Endothelial cell of umbilical vein (primary cell): ENCODE results near the gene RGS6. TPM values are rescaled to one million over a fixed set of nuclear protein-coding genes. Genes with fewer than 3 reads are reported as not detected.
"Not testable (repeated sequence)": the region's sequence is repeated elsewhere in the genome, so short reads cannot be mapped to it uniquely, and the experiment has no call there.

Source experiments
- BruUV-seq: library from RNA; stranded (reverse); fragments of 400-500 nt; replicated peaks from 2 replicates; lab custom pipeline; 2021; lab: Mats Ljungman, UMichigan
- CTCF ChIA-PET: fragments of 300-600, 350-600 bp; sonication (Branson Sonifier 250); formaldehyde crosslinking; loops from one replicate; lab custom pipeline; 2021; ENCODE audit warnings: antibody characterized with exemption, inconsistent platforms; lab: Charles Lee
- POLR2A ChIA-PET: fragments of 300-600, 350-600 bp; sonication (Branson Sonifier 250); formaldehyde crosslinking; loops from one replicate; lab custom pipeline; 2021; ENCODE audit warnings: antibody characterized with exemption, inconsistent platforms; lab: Charles Lee
- DNase-seq: peaks from one replicate; pipeline ENCODE4 v3.0.0-alpha.2; 2011; ENCODE audit warnings: low read depth, low spot score
- FAIRE-seq: peaks from 2 replicates; lab custom pipeline; 2011; peaks lifted over from hg19 to GRCh38; lab: Jason Lieb, UNC
- H2AFZ ChIP-seq: 2 replicates; pipeline ENCODE4 v1.6.0; 2012; ENCODE audit warnings: low read depth, low read length, control low read depth, inconsistent platforms
- H3K27ac ChIP-seq: 2 replicates; pipeline ENCODE4 v1.5.1; 2011; ENCODE audit warnings: low read depth, mild to moderate bottlenecking, control low read depth, low read length, moderate library complexity; ENCODE audit not compliant: insufficient read depth
- H3K27me3 ChIP-seq, 2 experiments: 2 replicates each; pipeline versions ENCODE4 v1.6.0 to v1.6.1; 2011; ENCODE audit warnings: low read length in 2 of 2, mixed read lengths in 1 of 2; ENCODE audit not compliant: control insufficient read depth in 2 of 2, insufficient read depth in 2 of 2
- H3K36me3 ChIP-seq, 2 experiments: 2 replicates in 1 of 2; 3 replicates in 1 of 2; pipeline ENCODE4 v1.5.1; 2011; ENCODE audit warnings: low read length in 2 of 2, mild to moderate bottlenecking in 1 of 2, moderate library complexity in 1 of 2; ENCODE audit not compliant: control insufficient read depth in 2 of 2, insufficient read depth in 2 of 2; ENCODE audit errors: extremely low read depth in 1 of 2
- H3K4me1 ChIP-seq: 3 replicates; pipeline ENCODE4 v1.5.1; 2011; ENCODE audit warnings: mild to moderate bottlenecking, low read length; ENCODE audit not compliant: control insufficient read depth, insufficient read depth; ENCODE audit errors: extremely low read depth
- H3K4me2 ChIP-seq: 2 replicates; pipeline ENCODE4 v1.6.1; 2011; ENCODE audit warnings: low read length, control low read depth, mixed read lengths; ENCODE audit not compliant: insufficient read depth
- H3K4me3 ChIP-seq, 3 experiments: fragments of 200-600 bp in 1 of 3; sonication (generic), shearing (Covaris generic) in 1 of 3; replicated peaks in 1 of 3; 2 replicates each; pipeline ENCODE4 v1.5.1; 2011 to 2016; ENCODE audit warnings: control low read depth in 3 of 3, low read length in 3 of 3, mild to moderate bottlenecking in 2 of 3, inconsistent platforms in 1 of 3, low read depth in 1 of 3, moderate library complexity in 1 of 3; ENCODE audit not compliant: insufficient read depth in 1 of 3
- H3K79me2 ChIP-seq: 2 replicates; pipeline ENCODE4 v1.6.0; 2012; ENCODE audit warnings: low read length, inconsistent platforms; ENCODE audit not compliant: control insufficient read depth, insufficient read depth
- H3K9ac ChIP-seq: replicated peaks from 2 replicates; pipeline ENCODE3; 2011; ENCODE audit warnings: low read length, control low read depth; ENCODE audit not compliant: insufficient read depth; ENCODE audit errors: extremely low read depth
- H3K9me1 ChIP-seq: replicated peaks from 3 replicates; pipeline ENCODE4 v1.6.0; 2011; ENCODE audit warnings: mild to moderate bottlenecking, low read length; ENCODE audit not compliant: control insufficient read depth, insufficient read depth; ENCODE audit errors: extremely low read depth
- H3K9me3 ChIP-seq: replicated peaks from 2 replicates; pipeline ENCODE4 v1.5.1; 2012; ENCODE audit warnings: low read length, inconsistent platforms; ENCODE audit not compliant: control insufficient read depth, insufficient read depth
- H4K20me1 ChIP-seq: replicated peaks from 2 replicates; pipeline ENCODE3; 2011; ENCODE audit warnings: mild to moderate bottlenecking, low read length; ENCODE audit not compliant: control insufficient read depth, insufficient read depth; ENCODE audit errors: extremely low read depth
- EZH2 ChIP-seq: IDR thresholded peaks from 2 replicates; pipeline ENCODE4 v1.6.1; 2012; ENCODE audit warnings: borderline replicate concordance, low read depth, mild to moderate bottlenecking, moderate library complexity, low read length, inconsistent platforms; ENCODE audit not compliant: severe bottlenecking
- FOS ChIP-seq: IDR thresholded peaks from 2 replicates; pipeline ENCODE4 v1.6.1; 2011; ENCODE audit warnings: mild to moderate bottlenecking, low read length, moderate library complexity, borderline replicate concordance; ENCODE audit not compliant: insufficient read depth
- GATA2 ChIP-seq: IDR thresholded peaks from 2 replicates; pipeline ENCODE4 v1.7.0; 2011; ENCODE audit warnings: low read depth, mild to moderate bottlenecking, moderate library complexity, mixed read lengths, low read length; ENCODE audit not compliant: insufficient read length, insufficient read depth
- JUN ChIP-seq: IDR thresholded peaks from 2 replicates; pipeline ENCODE4 v1.6.1; 2011; ENCODE audit warnings: borderline replicate concordance, low read depth; ENCODE audit not compliant: insufficient read length, insufficient read depth
- MYC ChIP-seq: IDR thresholded peaks from one replicate; pipeline ENCODE4 v1.6.1; 2011; ENCODE audit warnings: mild to moderate bottlenecking, low read depth, low read length
- POLR2A ChIP-seq: IDR thresholded peaks from 2 replicates; pipeline ENCODE4 v1.6.1; 2012; ENCODE audit warnings: low read depth, mild to moderate bottlenecking, control low read depth, low read length
- POLR2AphosphoS5 ChIP-seq: IDR thresholded peaks from 2 replicates; pipeline ENCODE4 v1.6.1; 2012; ENCODE audit warnings: low read depth, mild to moderate bottlenecking, control low read depth, low read length, moderate library complexity; ENCODE audit not compliant: insufficient read depth
- dilution Hi-C: fragments of 300-500 bp; cut with MboI; formaldehyde crosslinking; loops from one replicate; pipeline ENCODE4 v1.15.0; 2019; ENCODE audit warnings: low sequenced_read_pairs; ENCODE audit not compliant: extremely low pct_ligation_motif_present
- intact Hi-C: fragments of 100-400 bp; cut with micrococcal nuclease; formaldehyde crosslinking; loops from one replicate; pipeline ENCODE4 v1.10.0; 2022
- polyA plus RNA-seq, 4 experiments: library from polyadenylated mRNA; depleted of rRNA in 3 of 4; stranded (reverse) in 3 of 4; unstranded in 1 of 4; fragments of >200 nt; gene quantifications; 2 replicates each; pipeline versions ENCODE4 v1.2.1 to v1.2.3, GENCODE V29; 2011 to 2012; ENCODE audit warnings: missing spikeins in 1 of 4
- total RNA-seq: library from RNA; stranded (reverse); gene quantifications from 2 replicates; pipeline ENCODE4 v1.2.3, GENCODE V29; 2021
- TF ChIP-seq, protein P1 (sequence below), 2 donors: IDR thresholded peaks; 1 replicate in 1 of 2; 2 replicates in 1 of 2; pipeline ENCODE4 v1.5.1; 2011; ENCODE audit warnings: low read length in 2 of 2, mild to moderate bottlenecking in 2 of 2, moderate library complexity in 2 of 2, control low read depth in 1 of 2, inconsistent platforms in 1 of 2, low read depth in 1 of 2; ENCODE audit not compliant: insufficient read depth in 1 of 2; ENCODE audit errors: extremely low read depth in 1 of 2
- TF ChIP-seq, protein P2 (sequence below): IDR thresholded peaks from 2 replicates; pipeline ENCODE4 v1.6.1; 2011; ENCODE audit not compliant: insufficient read depth, insufficient read length

The RGS6 gene
- total and polyA plus RNA-seq, 2 donors (not counting 3 experiments of a cell fraction or from before 2014, with no cell fraction given) = not detected

DNA sequence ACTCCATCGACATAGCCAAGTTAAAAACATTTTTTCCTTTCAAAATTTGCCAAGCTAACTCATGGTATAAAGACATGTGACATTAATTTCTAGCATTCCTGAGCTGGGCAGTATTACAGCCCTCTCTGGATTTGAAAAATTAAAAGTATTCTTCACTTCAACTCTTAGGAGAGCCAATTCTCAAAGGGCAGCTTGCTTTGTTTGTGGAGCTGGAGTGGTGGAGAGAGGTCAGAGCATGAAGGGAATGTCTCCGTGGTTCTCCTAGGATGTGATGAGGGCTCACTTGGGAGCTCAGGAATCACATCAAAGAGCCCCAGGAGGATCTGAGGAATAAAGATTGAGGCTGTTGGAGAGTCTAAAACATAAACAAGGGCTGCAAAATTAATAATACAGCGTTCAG is 46.9 kb upstream of the RGS6 start:
- H3K4me1 ChIP-seq = no peaks in the 10 kb centered on the region
- CTCF ChIA-PET = no interaction called here
- no TSS peak for BruUV-seq

GRCh38 chr14:71887802-71888201 is 44.4 kb upstream of the RGS6 start:
- H3K4me2 ChIP-seq, BruUV-seq, H3K27me3 ChIP-seq, H2AFZ ChIP-seq, H3K9me3 ChIP-seq, POLR2A ChIA-PET, H3K9ac ChIP-seq, H3K79me2 ChIP-seq, FAIRE-seq, H3K4me3 ChIP-seq, DNase-seq, H3K36me3 ChIP-seq, H4K20me1 ChIP-seq, H3K9me1 ChIP-seq, H3K27ac ChIP-seq, CTCF ChIA-PET, H3K4me1 ChIP-seq, intact Hi-C loops, dilution Hi-C loops: not testable (repeated sequence)

More for the DNA sequence above, 46.9 kb upstream of the RGS6 start:
- no peak for FAIRE-seq
- Histone ChIP-seq H3K27ac (no peak overlapping the region), H3K4me3 (no peak overlapping the region), H4K20me1 (no peaks in the 10 kb centered on the region), H3K79me2 (no peaks in the 10 kb centered on the region), H2AFZ (no peak overlapping the region), H3K4me2 (no peak overlapping the region), H3K9me3 (no peaks in the 10 kb centered on the region), H3K27me3 (no peaks in the 10 kb centered on the region), H3K9me1 (no peaks in the 10 kb centered on the region), H3K9ac (no peak overlapping the region), H3K36me3 (no peaks in the 10 kb centered on the region)
- no peak for DNase-seq
- dilution Hi-C loops (no loop called here), intact Hi-C loops (no loop called here)
- TF ChIP-seq, protein P1, sequence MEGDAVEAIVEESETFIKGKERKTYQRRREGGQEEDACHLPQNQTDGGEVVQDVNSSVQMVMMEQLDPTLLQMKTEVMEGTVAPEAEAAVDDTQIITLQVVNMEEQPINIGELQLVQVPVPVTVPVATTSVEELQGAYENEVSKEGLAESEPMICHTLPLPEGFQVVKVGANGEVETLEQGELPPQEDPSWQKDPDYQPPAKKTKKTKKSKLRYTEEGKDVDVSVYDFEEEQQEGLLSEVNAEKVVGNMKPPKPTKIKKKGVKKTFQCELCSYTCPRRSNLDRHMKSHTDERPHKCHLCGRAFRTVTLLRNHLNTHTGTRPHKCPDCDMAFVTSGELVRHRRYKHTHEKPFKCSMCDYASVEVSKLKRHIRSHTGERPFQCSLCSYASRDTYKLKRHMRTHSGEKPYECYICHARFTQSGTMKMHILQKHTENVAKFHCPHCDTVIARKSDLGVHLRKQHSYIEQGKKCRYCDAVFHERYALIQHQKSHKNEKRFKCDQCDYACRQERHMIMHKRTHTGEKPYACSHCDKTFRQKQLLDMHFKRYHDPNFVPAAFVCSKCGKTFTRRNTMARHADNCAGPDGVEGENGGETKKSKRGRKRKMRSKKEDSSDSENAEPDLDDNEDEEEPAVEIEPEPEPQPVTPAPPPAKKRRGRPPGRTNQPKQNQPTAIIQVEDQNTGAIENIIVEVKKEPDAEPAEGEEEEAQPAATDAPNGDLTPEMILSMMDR (IDR thresholded peaks at IDR 0.05; ENCODE audit: extremely low read depth in 1 of 2, insufficient read depth in 1 of 2, low read depth in 1 of 2, low read length in 2 of 2) = no peak
- TF ChIP-seq JUN (no peak), MYC (no peak), FOS (no peak), GATA2 (no peak), POLR2AphosphoS5 (no peak), EZH2 (no peak), POLR2A (no peak)
- TF ChIP-seq, protein P2, sequence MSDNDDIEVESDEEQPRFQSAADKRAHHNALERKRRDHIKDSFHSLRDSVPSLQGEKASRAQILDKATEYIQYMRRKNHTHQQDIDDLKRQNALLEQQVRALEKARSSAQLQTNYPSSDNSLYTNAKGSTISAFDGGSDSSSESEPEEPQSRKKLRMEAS = no peak
- POLR2A ChIA-PET = no interaction called here
